GM18499 (cell line): Measurements from ENCODE around the gene BABAM1.

Experiments
- ATAC-seq: cut with Tn5 transposase; IDR thresholded peaks from one replicate; pipeline ENCODE4 v1.9.1; 2021; ENCODE audit warnings: moderate number of reproducible peaks; ENCODE audit not compliant: insufficient read depth, unreplicated experiment

The BABAM1 gene

DNA sequence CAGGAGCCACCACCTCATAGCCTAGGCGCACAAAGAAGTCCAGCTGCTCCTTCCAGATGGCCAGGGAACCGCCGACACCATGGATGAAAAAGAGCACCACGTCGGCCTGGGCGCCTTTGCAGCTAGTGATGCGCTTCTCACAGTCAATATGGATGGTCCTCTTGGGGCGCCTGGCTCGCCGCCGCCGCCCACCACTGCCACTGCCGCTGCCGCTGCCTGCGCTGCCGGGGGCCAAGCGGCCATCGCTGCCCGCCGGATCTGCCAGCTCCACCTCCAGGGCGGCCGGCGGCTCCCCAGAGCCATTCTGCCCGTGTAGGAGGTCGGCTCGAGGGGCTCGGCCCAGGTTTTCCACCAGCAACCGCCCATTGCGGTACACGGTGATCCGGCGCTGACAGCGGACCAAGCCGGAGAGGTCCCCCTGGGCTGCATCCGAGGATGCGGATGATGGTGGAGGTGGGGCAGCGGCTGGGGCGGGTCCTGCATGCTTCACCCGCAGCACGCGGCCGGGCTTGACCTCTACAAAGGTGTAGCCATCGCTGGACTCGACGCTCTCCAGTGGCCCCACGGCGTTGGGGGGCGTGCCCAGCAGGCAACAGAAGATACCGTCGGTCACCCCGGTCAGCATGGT lies 33.9 kb downstream of the BABAM1 start:
- no peak for ATAC-seq

DNA sequence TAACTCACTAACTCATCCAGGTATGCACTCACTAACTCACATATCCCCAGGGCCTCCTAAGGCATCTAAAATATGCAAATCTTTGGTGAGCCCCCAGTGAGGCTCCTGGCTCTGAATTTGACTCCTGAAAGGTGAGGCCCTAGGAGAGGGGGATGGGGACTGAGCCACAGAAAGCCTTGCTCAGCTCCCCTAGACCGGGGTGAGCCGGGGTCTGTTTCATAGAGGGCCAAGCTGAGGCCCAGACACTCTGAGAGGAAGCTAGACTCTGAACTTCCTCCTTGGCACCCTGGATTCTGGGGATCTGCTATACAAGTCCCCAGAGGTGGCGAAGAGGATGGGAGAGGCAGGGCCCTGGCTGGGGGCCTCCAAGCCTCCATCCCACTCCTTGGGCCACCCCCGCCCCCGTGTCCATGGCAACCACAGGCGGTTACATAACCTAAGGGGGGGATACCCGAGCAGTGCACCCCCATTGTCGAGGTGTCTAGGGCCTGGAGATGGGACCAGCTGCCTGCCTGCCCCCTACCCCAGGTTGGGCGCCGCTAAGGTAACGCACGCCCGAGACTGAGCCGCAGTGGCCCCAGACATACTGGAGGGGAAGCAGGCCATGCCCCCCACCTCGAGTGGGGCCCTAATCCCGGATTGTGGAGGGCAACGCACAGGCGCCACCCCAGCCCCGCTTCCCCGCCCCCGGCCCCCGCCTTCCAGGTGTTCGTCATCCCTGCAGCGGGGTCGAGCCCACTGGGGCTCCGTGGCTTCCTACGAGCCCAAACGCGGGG lies 35.3 kb downstream of the BABAM1 start:
- ATAC-seq: no peak

- peak; percentile 30 for ATAC-seq
These were observed 36.1 kb downstream of the BABAM1 start, which contains the start of gene ABHD8 for GRCh38 chr19:17303167-17303939. Gene ABHD8 (minus strand): TSS chr19:17303425. CDS start chr19:17301616, 1,809 bp downstream.

- ATAC-seq: no peak
These were observed 36.7 kb downstream of the BABAM1 start for GRCh38 chr19:17303940-17304267.

DNA sequence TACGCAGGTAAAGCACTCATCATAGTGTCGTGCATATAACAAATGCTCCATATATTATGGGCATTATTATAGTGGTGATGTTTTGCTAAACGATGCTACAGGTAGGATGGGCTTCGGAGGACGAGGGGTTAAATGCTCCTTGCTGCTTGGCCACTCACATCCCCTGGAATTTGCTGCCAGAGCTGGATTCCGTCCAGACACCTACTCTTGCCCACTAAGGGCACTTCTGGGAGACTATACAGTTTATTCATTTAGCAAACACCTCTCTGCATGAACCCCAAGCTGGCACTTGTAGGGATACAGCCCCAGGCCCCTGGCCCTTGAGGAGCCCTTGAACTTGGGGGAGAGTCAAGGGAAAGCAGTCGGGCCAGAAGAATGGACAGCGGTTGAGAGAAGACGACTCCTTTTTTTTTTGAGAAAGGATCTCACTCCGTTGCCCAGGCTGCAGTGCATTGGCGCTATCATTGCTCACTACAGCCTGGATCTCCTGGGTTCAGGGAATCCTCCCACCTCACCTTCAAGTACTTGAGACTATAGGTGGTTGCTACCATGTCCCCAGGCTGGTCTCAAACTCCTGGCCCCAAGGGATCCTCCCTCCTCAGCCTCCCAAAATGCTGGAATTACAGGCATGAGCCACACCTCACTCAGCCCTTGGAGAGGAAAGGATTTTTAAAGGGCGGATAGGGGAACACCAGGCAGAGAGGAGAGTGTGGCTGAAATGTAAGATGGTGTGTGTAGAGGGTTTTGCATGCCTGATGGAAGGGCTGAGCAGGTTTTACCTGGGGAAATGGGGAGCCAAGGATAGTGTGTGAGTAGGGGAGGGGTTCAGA lies 37.4 kb downstream of the BABAM1 start:
- ATAC-seq: no peak

GRCh38 chr19:17305216-17305516 lies 37.9 kb downstream of the BABAM1 start:
- ATAC-seq: no peak

DNA sequence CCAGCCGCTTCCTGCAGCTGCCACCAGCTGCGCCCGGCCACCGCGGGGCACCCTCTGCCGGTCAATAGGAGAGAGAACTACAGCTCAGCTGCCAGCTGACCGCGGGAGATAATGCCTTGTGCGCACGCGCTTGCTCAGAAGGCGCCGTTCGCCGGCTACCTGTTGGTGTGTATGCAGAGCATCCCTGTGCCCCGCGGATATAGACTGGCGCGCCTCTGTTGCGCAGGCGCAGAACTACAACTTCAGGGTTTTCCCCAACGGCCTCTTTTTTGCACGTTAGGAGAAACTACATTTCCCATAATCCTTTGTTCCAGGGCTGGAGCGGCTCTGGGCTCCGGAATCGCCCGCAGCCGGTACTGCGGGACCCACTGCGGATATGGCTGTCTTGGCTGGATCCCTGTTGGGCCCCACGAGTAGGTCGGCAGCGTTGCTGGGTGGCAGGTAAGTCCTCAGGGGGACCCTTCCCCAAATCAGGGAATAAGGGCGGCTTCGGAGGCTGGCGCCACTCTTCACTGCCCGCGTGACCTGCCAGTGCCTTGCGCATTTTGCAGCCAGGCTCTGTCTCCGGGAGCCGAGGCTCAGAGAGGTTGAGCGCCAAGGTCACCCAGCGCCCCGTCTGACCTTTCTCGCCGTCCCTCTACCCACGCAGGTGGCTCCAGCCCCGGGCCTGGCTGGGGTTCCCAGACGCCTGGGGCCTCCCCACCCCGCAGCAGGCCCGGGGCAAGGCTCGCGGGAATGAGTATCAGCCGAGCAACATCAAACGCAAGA lies 38.5 kb downstream of the BABAM1 start, which contains the start of gene MRPL34:
Gene MRPL34, plus strand, starts transcription at position 356 of the 768 bp plus-strand sequence. Its CDS starts 21 bp downstream, at position 377.
- ATAC-seq: peak; percentile 53

DNA sequence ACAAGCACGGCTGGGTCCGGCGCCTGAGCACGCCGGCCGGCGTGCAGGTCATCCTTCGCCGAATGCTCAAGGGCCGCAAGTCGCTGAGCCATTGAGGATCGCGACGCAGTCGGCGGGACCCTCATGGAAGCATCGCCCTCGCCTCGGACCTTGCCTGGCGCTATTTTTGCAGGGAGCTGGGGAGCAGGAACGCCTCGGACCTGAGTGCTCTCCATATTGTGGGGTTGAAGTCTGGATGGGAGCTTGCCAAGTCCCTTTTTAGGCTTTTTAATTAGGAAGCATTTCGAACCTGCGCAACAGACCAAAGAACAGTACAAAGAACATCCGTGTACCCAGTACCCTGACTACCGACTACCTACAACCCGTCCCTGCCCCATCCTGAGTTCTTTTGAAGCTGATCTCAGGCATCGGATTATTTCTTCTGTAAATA lies 39.1 kb downstream of the BABAM1 start:
- no peak for ATAC-seq

GRCh38 chr19:17307876-17308377 lies 40.7 kb downstream of the BABAM1 start:
- no peak for ATAC-seq

DNA sequence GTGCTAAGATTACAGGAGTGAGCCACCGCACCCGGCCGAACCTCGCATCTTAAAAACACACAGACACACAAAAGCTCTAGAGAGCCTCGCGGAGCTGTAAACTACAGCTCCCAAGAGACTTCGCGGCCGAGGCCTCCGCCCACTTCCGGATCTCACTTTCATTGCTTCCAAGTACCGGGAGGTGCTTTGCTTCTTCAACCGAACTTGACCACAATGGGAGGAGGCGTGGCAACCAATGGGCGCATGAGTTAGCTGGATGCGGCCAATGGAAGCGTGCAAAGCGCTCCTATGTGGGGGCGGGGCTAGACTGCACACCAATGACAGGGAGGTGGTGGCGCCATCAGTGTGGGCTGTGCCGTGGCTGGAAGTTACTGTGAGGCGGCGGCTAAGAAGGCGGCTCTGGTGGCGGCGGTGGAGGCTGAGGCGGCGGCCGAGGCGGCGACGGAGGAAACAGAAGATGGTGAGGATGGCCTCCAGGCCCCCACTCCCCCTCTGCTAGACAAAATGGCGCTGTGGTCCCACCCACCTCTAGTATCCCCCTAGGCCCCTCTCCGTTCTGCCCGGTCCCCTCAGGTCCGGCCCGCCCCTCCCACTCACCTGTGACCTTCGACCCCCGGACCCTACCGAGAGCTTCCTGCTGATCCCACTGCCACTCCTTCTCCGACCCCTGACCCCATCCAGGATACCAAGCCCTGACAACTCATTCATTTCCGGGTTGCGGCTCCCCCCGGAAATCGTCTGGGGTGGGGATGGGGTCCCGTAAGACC lies 42.1 kb downstream of the BABAM1 start, which contains the start of gene DDA1:
Gene DDA1, plus strand, starts transcription at position 366 of the 767 bp plus-strand sequence. Its CDS starts 92 bp downstream, at position 458.
- peak; percentile 33 for ATAC-seq

DNA sequence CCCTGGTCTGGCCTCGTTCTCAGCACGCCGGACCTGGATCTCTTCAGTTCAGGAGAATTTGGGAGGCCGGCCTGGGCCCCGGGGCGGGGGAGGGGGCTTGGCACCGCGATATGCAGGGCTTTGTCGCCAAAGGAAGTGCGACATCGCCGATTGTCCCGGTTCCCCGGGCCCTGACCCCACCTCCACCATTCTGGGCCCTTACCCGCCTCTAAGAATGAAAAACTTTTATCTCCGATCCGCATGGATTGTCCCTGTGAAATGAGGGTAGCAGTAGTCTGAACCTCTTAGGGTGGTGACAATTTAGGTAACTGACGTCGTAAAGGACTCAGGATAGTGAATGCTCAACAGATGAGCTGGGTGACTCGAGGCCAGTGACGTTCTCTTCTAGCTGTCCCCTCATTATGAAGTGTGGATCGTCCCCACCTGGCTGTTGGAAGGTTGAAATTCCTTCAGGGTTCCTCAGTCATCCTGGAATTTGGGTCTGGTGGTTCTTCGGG lies 42.8 kb downstream of the BABAM1 start:
- no peak for ATAC-seq

GRCh38 chr19:17311455-17312188 lies 44.4 kb downstream of the BABAM1 start:
- no peak for ATAC-seq

- ATAC-seq: no peak
These were observed 45.2 kb downstream of the BABAM1 start for GRCh38 chr19:17312189-17313113.

DNA sequence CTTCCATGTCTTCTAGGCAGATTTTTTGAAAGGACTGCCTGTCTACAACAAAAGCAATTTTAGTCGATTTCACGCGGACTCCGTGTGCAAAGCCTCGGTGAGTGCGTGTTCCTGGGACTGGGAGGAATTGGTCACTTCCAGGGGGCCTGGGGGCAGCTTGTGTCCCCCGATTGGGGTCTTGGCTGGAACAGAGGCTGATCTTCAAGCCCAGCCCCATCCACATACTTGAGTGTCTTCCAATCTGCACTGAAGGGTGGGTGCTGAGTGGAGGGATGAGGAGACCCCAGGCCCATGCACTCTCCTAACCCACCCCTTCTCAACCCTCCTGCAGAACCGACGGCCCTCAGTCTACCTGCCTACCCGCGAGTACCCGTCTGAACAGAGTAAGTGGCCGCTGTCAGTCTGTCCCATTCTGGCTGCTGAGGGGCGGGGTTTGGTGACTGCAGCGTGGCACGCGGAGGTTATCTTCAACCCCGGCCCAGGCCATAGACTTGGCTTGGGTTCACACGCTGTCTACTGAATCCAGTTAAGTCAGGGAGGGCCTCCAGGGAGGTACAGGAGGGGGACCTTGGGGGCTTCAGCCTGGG lies 46.9 kb downstream of the BABAM1 start:
- ATAC-seq: no peak

- ATAC-seq: no peak
These were observed 51.7 kb downstream of the BABAM1 start for GRCh38 chr19:17318966-17319365.

GRCh38 chr19:17319473-17320238 lies 52.4 kb downstream of the BABAM1 start:
- no peak for ATAC-seq
